GM12864 (cell line): Measurements from ENCODE around the gene SATB2.
A peak's percentile ranks its signal among the peaks of the same experiment; 100 is the strongest.

Experiments
- DNase-seq: peaks from one replicate; pipeline ENCODE4 v3.0.0-alpha.2; 2011; ENCODE audit warnings: low read depth
- H3K4me3 ChIP-seq: 2 replicates; pipeline ENCODE4 v1.5.1; 2011; ENCODE audit warnings: mild to moderate bottlenecking, low read depth, low read length, control low read depth
- TF ChIP-seq, protein P1 (sequence below): IDR thresholded peaks from 2 replicates; pipeline ENCODE4 v1.5.1; 2011; ENCODE audit warnings: low read depth, mild to moderate bottlenecking, moderate library complexity, low read length, control low read depth, inconsistent platforms; ENCODE audit errors: missing control alignments

The SATB2 gene

DNA sequence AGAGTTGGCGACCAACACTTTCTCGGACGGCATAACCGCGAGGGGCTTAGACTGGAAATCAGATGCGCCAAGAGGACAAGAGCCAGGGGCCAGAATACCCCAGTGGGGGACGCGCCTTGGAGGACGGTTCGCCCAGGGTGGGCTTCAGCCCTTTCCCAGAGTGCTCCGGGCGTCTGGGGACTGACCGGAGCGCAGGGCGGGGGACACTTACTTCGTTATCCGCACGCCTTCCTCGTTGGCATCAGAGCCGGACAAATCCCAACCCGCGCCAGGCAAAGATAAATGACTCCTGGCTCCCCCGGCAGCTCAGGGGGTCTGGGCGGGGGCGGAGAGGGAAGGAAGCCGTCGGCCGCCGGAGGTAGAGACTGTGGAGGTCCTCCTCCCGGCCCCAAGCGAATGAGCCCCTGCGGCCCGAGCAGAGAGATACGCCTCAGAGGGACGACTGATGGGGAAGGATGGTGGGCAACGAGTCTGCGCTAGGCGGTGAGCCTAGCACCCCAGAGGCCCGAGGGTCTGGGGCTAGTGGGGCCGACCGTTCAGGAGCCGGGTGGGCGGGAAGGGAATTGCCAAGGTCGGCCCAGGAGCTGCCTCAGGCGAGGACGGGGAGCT is 4.7 kb upstream of the SATB2 start:
- TF ChIP-seq, protein P1, sequence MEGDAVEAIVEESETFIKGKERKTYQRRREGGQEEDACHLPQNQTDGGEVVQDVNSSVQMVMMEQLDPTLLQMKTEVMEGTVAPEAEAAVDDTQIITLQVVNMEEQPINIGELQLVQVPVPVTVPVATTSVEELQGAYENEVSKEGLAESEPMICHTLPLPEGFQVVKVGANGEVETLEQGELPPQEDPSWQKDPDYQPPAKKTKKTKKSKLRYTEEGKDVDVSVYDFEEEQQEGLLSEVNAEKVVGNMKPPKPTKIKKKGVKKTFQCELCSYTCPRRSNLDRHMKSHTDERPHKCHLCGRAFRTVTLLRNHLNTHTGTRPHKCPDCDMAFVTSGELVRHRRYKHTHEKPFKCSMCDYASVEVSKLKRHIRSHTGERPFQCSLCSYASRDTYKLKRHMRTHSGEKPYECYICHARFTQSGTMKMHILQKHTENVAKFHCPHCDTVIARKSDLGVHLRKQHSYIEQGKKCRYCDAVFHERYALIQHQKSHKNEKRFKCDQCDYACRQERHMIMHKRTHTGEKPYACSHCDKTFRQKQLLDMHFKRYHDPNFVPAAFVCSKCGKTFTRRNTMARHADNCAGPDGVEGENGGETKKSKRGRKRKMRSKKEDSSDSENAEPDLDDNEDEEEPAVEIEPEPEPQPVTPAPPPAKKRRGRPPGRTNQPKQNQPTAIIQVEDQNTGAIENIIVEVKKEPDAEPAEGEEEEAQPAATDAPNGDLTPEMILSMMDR: no peak
- DNase-seq: no peak
- no peak overlapping the region for H3K4me3 ChIP-seq

DNA sequence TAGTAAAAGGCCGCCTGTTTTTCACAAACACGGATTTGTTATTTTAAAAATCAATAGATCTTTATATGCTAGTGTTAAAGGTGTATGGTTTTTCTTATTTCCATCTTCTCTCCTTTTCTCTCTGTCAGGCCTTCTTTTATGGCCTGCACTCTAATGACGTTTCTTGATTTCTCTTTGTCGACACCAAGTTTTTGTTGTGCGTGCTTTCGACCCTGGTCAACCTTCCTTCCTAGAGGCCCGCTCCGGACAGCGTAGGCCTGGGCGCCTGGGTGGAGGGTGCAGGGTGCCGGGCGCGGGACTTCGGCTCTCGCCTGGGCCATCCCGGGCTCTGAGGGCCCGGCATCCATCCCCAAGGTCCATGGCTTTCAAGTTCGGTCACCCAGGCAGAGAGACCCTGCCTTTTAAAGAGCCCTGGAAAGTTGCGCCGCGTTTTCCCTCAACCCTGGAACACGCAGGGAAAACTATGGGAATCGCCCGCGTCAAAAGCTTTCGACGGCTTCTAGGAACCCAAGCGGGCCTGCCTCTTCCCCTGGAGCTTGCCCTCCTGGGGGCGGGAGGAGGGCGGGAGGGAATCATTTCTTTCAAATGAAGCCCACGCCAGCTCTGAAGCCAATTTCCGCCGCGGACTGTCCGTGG is 4.1 kb upstream of the SATB2 start:
- no peak overlapping the region for H3K4me3 ChIP-seq
- TF ChIP-seq, protein P1: no peak
- DNase-seq: no peak

DNA sequence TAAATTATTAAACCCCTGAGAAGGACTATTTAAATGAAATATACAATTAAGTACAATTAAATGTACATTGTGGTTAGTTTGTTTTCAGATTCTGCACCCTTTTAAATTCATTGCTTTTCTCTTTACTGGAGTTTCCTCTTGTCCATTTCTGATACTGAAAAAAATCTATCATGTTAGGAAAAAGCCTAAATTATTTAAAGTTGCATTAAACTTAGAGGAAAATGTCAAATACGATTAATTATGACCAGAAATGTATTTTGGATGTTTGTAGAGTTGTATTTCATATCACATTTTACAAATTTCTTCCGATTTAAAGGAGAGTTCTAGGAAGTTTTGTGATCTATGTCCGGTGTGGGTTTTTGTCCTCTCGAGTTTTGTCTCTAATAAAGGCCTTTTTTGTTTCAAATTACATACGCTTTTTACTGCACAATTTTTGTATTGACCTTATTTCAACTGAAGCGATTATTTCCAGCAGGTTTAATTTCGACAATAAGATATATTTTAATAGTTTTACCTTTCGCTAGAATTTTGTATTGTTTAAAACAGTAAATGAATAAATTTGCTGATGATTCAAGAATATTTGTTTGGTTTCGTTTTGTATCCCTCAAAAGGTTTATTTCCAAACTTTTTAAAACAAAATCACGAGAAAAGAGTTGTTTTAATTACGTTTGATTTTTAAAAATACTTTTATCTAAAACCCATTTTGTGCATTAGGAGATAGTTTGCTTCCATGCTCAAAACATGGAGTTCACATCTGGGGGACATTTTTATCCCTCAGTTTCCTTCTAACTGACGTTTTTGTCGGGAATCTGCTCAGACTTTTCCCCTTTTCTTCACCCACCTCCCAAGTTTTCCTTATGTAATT is 3.3 kb upstream of the SATB2 start:
- DNase-seq: no peak
- TF ChIP-seq, protein P1: no peak
- H3K4me3 ChIP-seq: no peak overlapping the region

DNA sequence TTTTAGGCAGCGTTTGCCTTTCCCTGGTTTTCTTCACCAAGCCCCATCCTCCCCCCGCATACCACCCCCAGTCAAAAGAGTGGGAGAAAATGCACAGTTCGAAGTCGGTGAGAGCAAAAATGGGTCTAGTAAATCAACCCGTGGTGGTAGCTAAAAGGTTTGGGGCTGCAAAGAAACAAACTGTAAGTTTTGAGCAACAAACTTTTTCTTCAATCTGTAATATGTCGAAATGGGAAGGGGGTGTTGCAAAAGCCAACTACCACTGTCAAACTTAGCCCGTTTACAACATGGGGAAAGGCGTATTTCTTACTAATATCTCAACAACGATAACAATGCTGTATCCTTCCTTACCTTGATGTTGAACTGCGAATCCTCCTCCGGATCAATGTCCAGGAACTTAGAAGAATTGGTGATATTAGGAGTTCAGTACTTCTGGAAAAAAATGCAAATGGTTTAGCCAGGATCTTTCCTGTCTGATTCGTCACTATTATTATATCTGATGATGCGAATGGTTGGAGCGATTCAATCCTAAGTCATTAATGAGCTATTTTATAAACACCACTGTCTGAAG is 2.4 kb upstream of the SATB2 start:
- peak overlapping the region; percentile 61 for H3K4me3 ChIP-seq
- TF ChIP-seq, protein P1: no peak
- no peak for DNase-seq

DNA sequence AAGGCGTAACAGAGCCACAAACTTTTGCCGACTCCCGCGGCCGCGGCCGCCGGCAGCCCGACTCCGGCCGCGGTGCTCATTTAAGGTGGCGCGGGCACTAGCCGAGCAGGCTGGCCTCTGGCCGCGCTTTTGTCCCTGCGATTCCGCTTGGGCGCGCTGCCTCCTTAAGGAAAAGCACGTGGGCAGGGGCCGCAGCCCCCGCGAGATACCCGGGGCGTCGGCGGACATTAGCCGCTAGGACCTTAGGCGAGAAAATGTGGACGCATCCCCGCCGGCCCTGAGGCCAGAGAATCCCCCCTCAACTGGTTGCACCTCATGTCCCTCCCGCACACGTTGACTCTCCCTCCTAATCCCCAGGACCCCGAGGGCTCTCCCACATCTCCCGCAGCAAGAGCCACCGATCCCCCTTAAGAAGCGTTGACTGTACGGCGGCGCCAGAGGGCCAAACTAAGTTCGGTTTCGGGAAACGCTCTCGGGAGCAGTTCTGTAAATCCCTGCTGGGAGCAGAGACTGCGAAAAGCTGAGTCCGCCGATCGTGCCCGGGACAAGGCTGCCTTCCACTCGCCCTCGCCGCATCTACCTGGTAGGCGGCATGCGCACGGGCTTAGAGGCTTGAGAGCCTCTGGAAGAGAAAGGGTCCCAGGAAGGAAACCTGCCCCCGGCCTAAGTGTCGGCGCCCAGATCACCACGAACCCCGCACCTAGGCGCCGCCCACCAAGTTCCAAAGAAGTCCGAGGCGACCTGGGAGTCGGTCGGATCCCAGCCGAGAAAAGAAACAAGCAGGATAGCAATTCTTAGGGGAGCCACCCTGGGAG is 1.8 kb upstream of the SATB2 start:
- H3K4me3 ChIP-seq: peak overlapping the region; percentile 61
- DNase-seq: peak; percentile 60
- TF ChIP-seq, protein P1: no peak

DNA sequence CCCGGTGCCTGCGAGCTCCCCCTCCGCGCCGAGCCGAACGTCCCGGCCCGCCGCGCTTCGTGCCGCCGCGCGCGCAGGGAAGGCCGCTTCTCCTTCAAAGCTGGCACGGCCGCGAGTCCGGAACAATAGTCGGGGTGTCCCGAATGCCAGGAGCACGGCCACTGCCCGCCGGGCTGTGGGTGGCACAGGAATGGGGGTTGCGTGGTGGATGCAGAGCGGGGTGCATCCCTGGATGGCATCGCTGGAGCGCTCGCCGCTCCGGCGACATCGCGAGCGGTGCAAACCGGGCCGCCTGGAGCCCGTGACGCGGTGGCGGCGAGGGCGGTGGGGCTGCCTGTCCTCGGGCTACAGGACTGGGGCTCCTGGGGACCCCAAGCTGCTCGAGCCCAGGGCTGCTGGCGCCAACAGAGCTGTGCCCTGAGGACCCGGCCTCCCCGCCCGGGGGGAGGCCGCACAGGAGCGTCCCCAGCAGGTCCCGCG is 1.1 kb upstream of the SATB2 start:
- no peak for DNase-seq

More for the DNA sequence above, 1.1 kb upstream of the SATB2 start:
- TF ChIP-seq, protein P1: no peak
- H3K4me3 ChIP-seq: peak overlapping the region; percentile 61
